Heart right ventricle (tissue), 16 donors: ENCODE data around the gene TRIM58. TPM values are rescaled to one million over a fixed set of nuclear protein-coding genes. Genes with fewer than 3 reads are reported as not detected.

Source experiments
- ATAC-seq, 8 donors: fragments of 200-7000 bp; cut with Tn5 transposase; one replicate each; pipeline ENCODE4 v1.9.1; 2020; ENCODE audit warnings: mild to moderate bottlenecking in 8 of 8, moderate library complexity in 8 of 8, moderate number of reproducible peaks in 1 of 8
- DNase-seq, 2 donors: peaks; one replicate each; pipeline ENCODE4 v3.0.0-alpha.2; 2020
- H3K27ac ChIP-seq, 10 donors: fragments of 200-600 bp; sonication (generic) in 2 of 10; one replicate each; pipeline versions ENCODE4 v1.5.0 to v1.8.0; 2020 to 2022; ENCODE audit warnings: mild to moderate bottlenecking in 3 of 10
- H3K27me3 ChIP-seq, 7 donors: fragments of 200-600 bp; one replicate each; pipeline ENCODE4 v1.8.0; 2021 to 2022; ENCODE audit warnings: mild to moderate bottlenecking in 2 of 7
- H3K36me3 ChIP-seq, 9 donors: fragments of 200-600 bp; sonication (generic) in 1 of 9; one replicate each; pipeline versions ENCODE4 v1.5.0 to v1.8.0; 2020 to 2022; ENCODE audit warnings: mild to moderate bottlenecking in 2 of 9
- H3K4me1 ChIP-seq, 9 donors: fragments of 200-600 bp; sonication (generic) in 1 of 9; one replicate each; pipeline versions ENCODE4 v1.5.0 to v1.8.0; 2020 to 2022; ENCODE audit warnings: mild to moderate bottlenecking in 4 of 9
- H3K4me3 ChIP-seq, 10 donors: fragments of 200-600 bp; sonication (generic) in 2 of 10; one replicate each; pipeline versions ENCODE4 v1.5.0 to v1.8.0; 2020 to 2022; ENCODE audit warnings: mild to moderate bottlenecking in 7 of 10, moderate library complexity in 2 of 10
- H3K9me3 ChIP-seq, 11 donors: fragments of 200-600 bp in 10 of 11; sonication (generic) in 2 of 11; one replicate each; pipeline versions ENCODE4 v1.5.0 to v1.8.0; 2013 to 2022; ENCODE audit warnings: mild to moderate bottlenecking in 2 of 11, control low read depth in 1 of 11, moderate library complexity in 1 of 11
- CTCF ChIP-seq, 9 donors: fragments of 200-600 bp; sonication (generic) in 2 of 9; IDR thresholded peaks; one replicate each; pipeline versions ENCODE4 v1.5.0 to v1.8.0; 2021 to 2022; ENCODE audit warnings: antibody characterized with exemption in 9 of 9, mild to moderate bottlenecking in 5 of 9, moderate library complexity in 1 of 9
- WGBS, 2 donors: extraction: QIAGEN DNeasy Blood & Tissue Kit; methylation state at CpG; one replicate each; pipeline ENCODE4 v1.1.7; 2013; ENCODE audit warnings: inconsistent platforms in 1 of 2; 5-methylcytosine and 5-hydroxymethylcytosine counted together
- intact Hi-C, 10 donors: fragments of 100-400 bp; cut with DNase I; formaldehyde crosslinking; loops; one replicate each; pipeline versions ENCODE4 v1.11.1 to v1.14.2; 2022
- polyA plus RNA-seq, 2 donors: library from polyadenylated mRNA; stranded (reverse); fragments of 200-250 nt; gene quantifications; one replicate each; pipeline ENCODE4 v1.2.3, GENCODE V29; 2013
- total RNA-seq, 10 donors: library from RNA; stranded (reverse); fragmentation: NEBNext Ultra II Directional in 3 of 10; extraction: Animal tissue kit (Norgen Biotek cat#: 25700) in 3 of 10; gene quantifications; one replicate each; pipeline versions ENCODE4 v1.2.1 to v1.2.4, GENCODE V29; 2021 to 2023
- donor health status: Arrhythmogenic right ventricular cardiomyopathy.
- donor health status: ischemic (EF 13 %, LVEDD 7.1; RV severe dilation, severe dysfunction).
- donor health status: healthy with polysubstance abuse.
- donor health status: DM: no; HTN: yes; CAD: no.
- donor health status: DM: no; HTN: no; CAD: no.
- donor health status: ischemic (EF 25% LVEDD 6.9; RV normal size, moderate dysfunction).
- donor health status: ischemic (EF 25% LVEDD 5.7; RV mildly dilated, moderate dysfunction).
- donor health status: healthy.
- donor health status: DM: yes; HTN: yes; CAD: no.
- donor health status: Ischemic cardiomyopathy.
- donor health status: ischemic (EF 35%, LVEDD 5.7; RV mildly dilated, moderate dysfunction).
- donor health status: nonischemic (EF 11% LVEDD 7.7; RV severe dilation, severe dysfunction).
- donor health status: DM: yes; HTN: yes; CAD: no.
- donor health status: PGD.
- donor health status: ischemic (EF 29% LVEDD 5.4; RV normal size, mild dysfunction).
- donor health status: nonischemic (EF 23%, LVEDD 6.1; RV moderate dilation, normal function).

Gene TRIM58
- total and polyA plus RNA-seq, 12 donors = 0.06 to 0.85 (median 0.33) TPM; not detected in 2

- Histone ChIP-seq H3K9me3 (peaks cover 0 to 2% (median 0%) of the 10 kb centered on the region in 11 donors), H3K36me3 (no peaks in the 10 kb centered on the region), H3K27ac (no peak overlapping the region), H3K4me1 (no peaks in the 10 kb centered on the region), H3K27me3 (no peaks in the 10 kb centered on the region), H3K4me3 (no peak overlapping the region)
- 72 to 94% methylated on average over 13 of the region's 13 CpGs for WGBS, 2 donors
- intact Hi-C loops = no loop called here
- ATAC-seq (no peak), DNase-seq (no peak)
- no peak for TF ChIP-seq CTCF (IDR thresholded peaks at IDR 0.05)
Observed at GRCh38 chr1:247825362-247825761, 31.6 kb upstream of the TRIM58 start.

- no peaks in the 10 kb centered on the region for H3K36me3 ChIP-seq
- WGBS, 2 donors = 29 to 33% methylated on average over 1 of the region's 1 CpG
Observed at GRCh38 chr1:247829656-247830055, 27.3 kb upstream of the TRIM58 start.

GRCh38 chr1:247833601-247834000 lies 23.4 kb upstream of the TRIM58 start:
- ATAC-seq = no peak
- Histone ChIP-seq H3K27me3 (no peaks in the 10 kb centered on the region), H3K27ac (no peak overlapping the region), H3K4me1 (no peaks in the 10 kb centered on the region), H3K4me3 (no peak overlapping the region), H3K36me3 (no peaks in the 10 kb centered on the region), H3K9me3 (no peaks in the 10 kb centered on the region)
- DNase-seq = no peak
- intact Hi-C loops = no loop called here
- 65 to 66% methylated on average over 6 of the region's 6 CpGs for WGBS, 2 donors
- TF ChIP-seq CTCF (IDR thresholded peaks at IDR 0.05) = no peak

More at GRCh38 chr1:247829656-247830055, 27.3 kb upstream of the TRIM58 start:
- Histone ChIP-seq H3K4me3 (no peak overlapping the region), H3K27ac (no peak overlapping the region), H3K4me1 (no peaks in the 10 kb centered on the region), H3K9me3 (no peaks in the 10 kb centered on the region), H3K27me3 (no peaks in the 10 kb centered on the region)
- DNase-seq (no peak), ATAC-seq (no peak)
- no peak for TF ChIP-seq CTCF (IDR thresholded peaks at IDR 0.05)
- intact Hi-C loops = no loop called here

DNA sequence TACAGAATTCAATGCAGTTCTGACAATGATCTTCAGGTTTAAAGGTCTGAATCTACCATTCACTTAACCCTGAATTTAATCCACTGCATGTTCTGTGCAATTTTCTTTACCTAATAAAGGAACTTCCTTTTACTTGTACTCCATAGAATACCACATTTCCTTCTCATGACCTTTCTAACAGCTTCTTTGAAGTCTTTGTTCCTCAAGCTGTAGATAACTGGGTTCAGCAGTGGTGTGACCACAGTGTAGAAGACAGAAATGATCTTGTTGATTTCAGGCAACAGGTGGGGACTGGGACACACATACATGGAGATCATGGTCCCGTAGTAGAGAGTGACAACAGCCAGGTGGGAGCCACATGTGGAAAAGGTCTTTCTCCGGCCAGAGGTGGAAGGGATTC lies 16.2 kb upstream of the TRIM58 start:
- intact Hi-C loops = no loop called here
- WGBS, 2 donors = 80 to 91% methylated on average over 2 of the region's 2 CpGs
- H3K4me1 ChIP-seq = no peaks in the 10 kb centered on the region
- ATAC-seq (no peak), DNase-seq (no peak)
- no peaks in the 10 kb centered on the region for H3K27me3 ChIP-seq
- H3K9me3 ChIP-seq = no peaks in the 10 kb centered on the region
- no peaks in the 10 kb centered on the region for H3K36me3 ChIP-seq
- no peak overlapping the region for H3K4me3 ChIP-seq
- H3K27ac ChIP-seq = no peak overlapping the region
- TF ChIP-seq CTCF (IDR thresholded peaks at IDR 0.05) = no peak
